HG02642 (cell line): ENCODE measurements around the gene BTBD1.
A peak's percentile ranks its signal among the peaks of the same experiment; 100 is the strongest.

ENCODE experiments used
- ATAC-seq: cut with Tn5 transposase; IDR thresholded peaks from one replicate; pipeline ENCODE4 v1.9.1; 2021; ENCODE audit warnings: mild to moderate bottlenecking; ENCODE audit not compliant: unreplicated experiment, poor library complexity

Gene BTBD1

GRCh38 chr15:82999905-83000671 lies 67.0 kb downstream of the BTBD1 start:
- ATAC-seq, result peak; percentile 69

GRCh38 chr15:82999426-82999825 lies 67.6 kb downstream of the BTBD1 start:
- ATAC-seq, result no peak

- ATAC-seq, result no peak
Measured at GRCh38 chr15:82995938-82996337, 71.1 kb downstream of the BTBD1 start.

- no peak for ATAC-seq
Measured at GRCh38 chr15:82995076-82995475, 72.0 kb downstream of the BTBD1 start.

- no peak for ATAC-seq
Measured at GRCh38 chr15:82993144-82993543, 73.9 kb downstream of the BTBD1 start.

- no peak for ATAC-seq
Measured at GRCh38 chr15:82992436-82992998, 74.5 kb downstream of the BTBD1 start.

GRCh38 chr15:82986442-82986780 lies 80.6 kb downstream of the BTBD1 start:
- ATAC-seq, result no peak

GRCh38 chr15:82985688-82986441 lies 81.2 kb downstream of the BTBD1 start, which contains the start of gene RAMAC:
TSS of gene RAMAC (plus strand) at chr15:82986210. CDS start at chr15:82989019, 2,809 bp downstream.
- ATAC-seq, result peak; percentile 93

GRCh38 chr15:82980981-82981380 lies 86.1 kb downstream of the BTBD1 start:
- ATAC-seq, result no peak

GRCh38 chr15:82979726-82980125 lies 87.3 kb downstream of the BTBD1 start:
- no peak for ATAC-seq

GRCh38 chr15:82978438-82978837 lies 88.6 kb downstream of the BTBD1 start:
- no peak for ATAC-seq

- no peak for ATAC-seq
Measured at GRCh38 chr15:82977076-82977475, 90.0 kb downstream of the BTBD1 start.

- no peak for ATAC-seq
Measured at GRCh38 chr15:82972990-82973389, 94.1 kb downstream of the BTBD1 start.

- ATAC-seq, result no peak
Measured at GRCh38 chr15:82971218-82971984, 95.7 kb downstream of the BTBD1 start.

- no peak for ATAC-seq
Measured at GRCh38 chr15:82970696-82971095, 96.4 kb downstream of the BTBD1 start.

- no peak for ATAC-seq
Measured at GRCh38 chr15:82970078-82970686, 96.9 kb downstream of the BTBD1 start.

GRCh38 chr15:82969353-82969752 lies 97.7 kb downstream of the BTBD1 start:
- ATAC-seq, result no peak

GRCh38 chr15:82968066-82968465 lies 99.0 kb downstream of the BTBD1 start:
- no peak for ATAC-seq

- ATAC-seq, result peak; percentile 75
Measured at GRCh38 chr15:82966671-82967071, 100.4 kb downstream of the BTBD1 start.
